GM12892 (cell line): Measurements from ENCODE around the gene CST9.

Source experiments
- POLR2A ChIP-seq: IDR thresholded peaks from 2 replicates; pipeline ENCODE4 v1.6.1; 2011; ENCODE audit warnings: low read depth, low read length, control low read depth
- POLR2AphosphoS5 ChIP-seq: IDR thresholded peaks from 2 replicates; pipeline ENCODE4 v1.6.1; 2011; ENCODE audit warnings: low read depth, low read length, control low read depth
- TAF1 ChIP-seq: IDR thresholded peaks from 2 replicates; pipeline ENCODE4 v1.6.1; 2011; ENCODE audit warnings: low read depth, mild to moderate bottlenecking, control low read depth, low read length, borderline replicate concordance

DNA sequence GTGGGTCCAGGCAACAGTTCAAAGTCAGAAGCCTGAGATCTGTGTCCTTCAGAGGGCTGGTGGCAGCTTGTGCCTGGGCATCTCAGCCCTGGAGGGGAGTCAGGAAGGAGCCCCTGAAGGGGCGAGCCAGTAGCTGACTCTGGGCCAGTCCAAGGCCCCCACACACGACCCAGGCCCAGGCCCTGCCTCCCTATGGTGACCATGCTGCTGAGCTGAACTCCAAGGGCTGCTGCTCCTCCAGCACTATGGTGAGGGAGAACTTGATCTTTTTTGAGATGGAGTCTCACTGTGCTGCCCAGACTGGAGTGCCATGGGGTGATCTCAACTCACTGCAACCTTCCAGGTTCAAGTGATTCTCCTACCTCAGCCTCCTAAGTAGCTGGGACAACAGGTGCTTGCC is 47.2 kb upstream of the CST9 start:
- no peak for TF ChIP-seq TAF1
- no peak for TF ChIP-seq POLR2AphosphoS5
- TF ChIP-seq POLR2A, result no peak
